Islet of Langerhans (tissue), 1 donor: ENCODE measurements around the gene ID2.

Source experiments
- FAIRE-seq: peaks from one replicate; lab custom pipeline; 2011; peaks lifted over from hg19 to GRCh38; lab: Jason Lieb, UNC

Gene ID2

DNA sequence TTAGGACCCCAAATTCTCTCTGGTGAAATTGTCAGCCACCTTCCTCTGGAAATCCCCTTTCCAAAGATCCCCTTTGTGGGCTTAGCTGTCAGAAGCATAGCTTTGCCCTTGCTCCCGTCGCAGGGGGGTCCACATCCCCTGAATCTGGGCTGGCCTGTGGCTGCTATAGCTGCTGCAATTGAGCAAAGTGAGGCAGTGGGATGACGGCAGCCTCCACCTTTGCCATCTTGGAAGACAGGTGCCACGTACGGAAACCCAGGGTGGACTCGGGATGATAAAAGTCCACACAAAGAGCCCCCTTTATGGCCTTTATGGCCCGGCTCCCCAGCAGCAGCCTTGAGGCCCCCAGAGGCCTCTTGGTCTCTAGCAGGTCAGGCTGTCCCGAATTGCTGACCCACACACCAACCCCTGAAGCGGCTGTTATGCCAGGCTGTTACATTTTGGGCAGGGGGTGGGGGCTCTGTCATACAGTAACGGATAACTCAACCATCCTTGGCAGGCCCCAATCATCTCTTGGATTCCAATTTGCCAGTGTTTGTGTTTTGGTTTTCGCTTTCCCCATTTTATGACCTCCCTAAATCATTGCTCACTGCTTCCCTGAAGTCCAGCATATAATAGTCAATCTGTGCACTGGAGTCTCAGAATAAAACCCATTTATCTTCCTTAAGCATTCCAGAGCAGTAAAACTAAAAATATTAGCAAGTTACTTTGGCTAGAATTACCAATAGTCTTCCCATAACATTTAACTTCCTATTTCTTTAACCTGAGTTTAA lies 33.2 kb upstream of the ID2 start:
- no peak for FAIRE-seq

- no peak for FAIRE-seq
These were observed 32.1 kb upstream of the ID2 start for GRCh38 chr2:8649718-8650117.

DNA sequence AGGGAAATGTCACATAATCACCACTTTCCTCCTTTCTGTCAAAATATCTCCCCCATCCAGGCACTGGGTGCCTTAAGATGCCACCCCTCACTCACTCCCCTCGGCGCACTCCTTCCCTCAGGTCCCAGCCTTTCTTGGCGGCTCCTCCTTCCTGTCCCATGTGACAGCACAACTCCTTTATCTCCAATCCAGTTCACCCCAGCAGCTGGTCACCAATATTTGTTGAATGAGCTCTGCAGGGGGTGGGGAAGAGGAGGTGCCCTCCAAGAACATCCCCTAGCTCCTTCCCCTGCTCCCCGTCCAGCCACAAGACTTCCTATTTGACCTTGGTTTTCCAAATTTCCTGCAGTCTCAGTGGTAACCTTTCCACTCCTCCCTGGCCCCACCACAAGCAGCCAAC lies 31.6 kb upstream of the ID2 start:
- no peak for FAIRE-seq

DNA sequence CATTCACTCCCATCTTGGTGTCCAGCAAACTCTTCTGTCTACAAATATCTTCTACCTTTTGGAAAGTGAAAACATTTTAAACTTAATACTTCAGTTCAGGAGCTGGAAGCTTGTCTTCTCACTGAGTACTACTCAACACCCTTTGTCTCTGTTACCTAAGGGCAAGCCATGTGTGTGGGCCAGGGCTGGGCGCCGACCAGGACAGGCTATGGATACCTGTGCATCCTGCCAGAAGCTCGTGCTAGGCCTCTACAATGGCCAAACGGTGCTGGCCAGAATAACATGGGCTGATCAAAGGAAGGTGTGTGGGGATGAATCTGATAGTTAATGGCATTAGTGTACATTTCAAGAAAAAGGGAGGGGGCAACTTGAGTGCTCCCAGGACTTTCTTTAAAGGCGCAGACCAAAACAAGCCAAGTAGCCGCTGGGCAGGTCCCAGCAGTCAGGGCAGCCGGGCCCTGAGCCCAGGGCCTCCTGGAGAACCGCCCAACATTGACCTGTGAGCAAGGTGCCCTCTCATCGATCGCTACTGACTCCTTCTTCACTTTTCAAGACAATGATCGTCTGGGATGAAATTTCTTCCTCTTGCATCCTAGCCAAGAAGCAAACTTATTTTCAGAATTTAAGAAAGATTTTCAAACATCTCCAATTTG lies 29.0 kb upstream of the ID2 start:
- no peak for FAIRE-seq

- FAIRE-seq = no peak
These were observed 28.4 kb upstream of the ID2 start for GRCh38 chr2:8653485-8653884.

DNA sequence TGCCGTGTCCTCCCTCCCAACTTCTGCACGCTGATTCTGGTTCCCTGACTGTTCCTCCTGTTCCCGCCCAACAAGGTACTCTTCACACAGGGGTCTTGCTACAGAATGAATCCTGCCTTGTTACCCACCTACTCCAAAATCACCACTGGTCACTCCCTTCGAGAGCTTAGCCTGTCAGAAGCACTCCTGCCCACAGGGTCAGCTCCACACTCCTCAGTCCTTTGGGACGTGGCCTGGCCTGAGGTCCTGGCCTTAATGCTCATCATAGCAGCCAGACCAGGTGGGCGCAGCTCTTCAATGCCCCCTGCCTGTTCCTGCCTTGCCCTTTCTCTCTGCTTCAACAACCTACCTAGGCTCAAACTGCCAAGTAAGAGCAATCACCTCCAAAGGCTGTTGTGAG lies 27.8 kb upstream of the ID2 start:
- no peak for FAIRE-seq

- FAIRE-seq = no peak
These were observed 27.4 kb upstream of the ID2 start for GRCh38 chr2:8654483-8654882.

DNA sequence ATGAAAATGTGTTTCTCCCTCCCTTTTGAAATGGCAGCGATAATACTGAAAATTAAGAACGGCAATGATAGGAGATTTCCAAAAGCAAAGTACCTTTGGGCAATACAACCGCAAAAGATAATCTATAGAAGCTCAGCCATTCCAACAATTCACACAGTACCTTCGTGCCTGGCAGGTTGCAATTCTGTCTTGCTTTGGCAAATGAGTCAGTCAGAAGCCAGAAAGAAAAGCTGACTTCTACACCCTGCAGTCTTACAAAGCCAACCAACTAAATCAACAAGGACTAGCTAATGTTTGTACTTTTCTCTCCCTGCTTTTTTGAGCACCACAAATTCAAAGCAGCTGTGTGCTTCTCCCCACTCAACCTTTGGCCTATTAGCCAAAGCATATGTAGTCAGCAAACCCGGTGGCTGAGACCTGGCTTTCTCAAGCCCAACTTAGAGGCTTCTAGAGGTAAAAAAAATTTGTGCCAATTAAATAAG lies 25.7 kb upstream of the ID2 start:
- FAIRE-seq = peak; percentile 72

GRCh38 chr2:8656811-8657210 lies 25.0 kb upstream of the ID2 start:
- no peak for FAIRE-seq

DNA sequence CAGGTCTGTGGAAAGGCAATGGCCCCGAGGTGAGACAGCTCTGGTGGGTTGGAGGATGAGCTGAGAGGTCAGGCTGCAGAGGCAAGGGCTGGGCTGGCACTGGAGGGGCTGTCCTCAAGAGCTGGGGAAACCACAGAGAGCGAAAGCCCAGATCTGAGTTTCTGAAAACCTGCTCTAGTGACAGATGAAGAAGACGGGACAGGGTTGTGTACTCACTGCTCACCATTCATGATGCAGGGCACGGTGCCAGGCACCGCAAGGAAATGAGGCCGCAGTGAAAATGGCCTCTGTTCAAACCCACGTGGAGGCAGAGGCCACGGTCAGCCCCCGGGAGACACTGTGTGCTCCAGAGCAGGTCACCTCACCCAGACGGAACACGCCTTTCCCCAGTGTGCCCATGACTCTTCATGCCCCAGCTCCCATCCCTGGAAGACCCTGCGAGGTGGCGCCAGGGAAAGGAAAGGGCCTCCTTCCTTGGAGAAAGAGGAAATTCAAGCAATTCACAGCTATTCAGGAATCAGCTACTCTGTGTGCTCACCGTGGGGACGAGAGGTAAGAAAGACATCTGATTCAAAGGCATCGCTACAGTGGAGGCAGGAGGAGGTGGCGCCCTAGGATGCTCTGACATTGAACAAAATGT lies 24.3 kb upstream of the ID2 start:
- FAIRE-seq = no peak

- no peak for FAIRE-seq
These were observed 23.6 kb upstream of the ID2 start for GRCh38 chr2:8658064-8658862.

- no peak for FAIRE-seq
These were observed 22.6 kb upstream of the ID2 start for GRCh38 chr2:8659092-8659734.

DNA sequence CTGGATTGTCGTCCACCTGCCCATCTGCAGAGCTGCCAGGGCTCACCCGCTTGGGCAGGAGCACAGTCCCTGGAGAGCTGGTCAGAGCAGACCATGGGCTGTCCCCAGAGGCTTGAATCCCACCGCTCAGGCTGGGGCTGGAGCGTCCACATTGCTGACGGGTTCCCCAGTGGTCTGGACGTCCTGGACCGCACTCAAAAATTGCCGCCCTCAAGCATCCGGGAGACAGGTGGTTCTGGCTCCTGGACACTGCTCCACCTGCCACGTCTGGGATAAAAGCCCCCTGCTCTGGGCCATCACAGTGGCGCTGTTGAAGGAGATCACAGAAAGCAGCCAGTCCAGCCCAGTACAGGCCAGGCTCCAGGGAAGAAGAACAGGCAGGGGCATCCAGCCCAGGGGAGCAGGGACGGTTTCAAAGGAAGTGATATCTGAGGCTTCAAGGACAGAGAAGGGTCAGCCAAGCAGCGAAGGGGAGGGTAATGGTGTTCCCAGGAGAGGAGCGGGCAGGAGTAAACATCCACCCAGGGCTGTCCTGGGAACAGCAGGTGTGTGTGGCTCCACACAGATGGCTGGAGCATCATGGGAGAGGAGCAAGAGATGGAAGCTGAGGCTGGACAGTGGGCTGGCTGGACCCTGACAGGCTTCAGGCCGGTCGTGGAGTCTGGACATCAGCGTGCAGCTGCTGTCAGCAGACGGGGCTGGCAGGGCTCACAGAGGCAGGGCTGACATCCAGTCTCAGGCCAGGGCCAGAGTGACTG lies 21.9 kb upstream of the ID2 start:
- FAIRE-seq = no peak

DNA sequence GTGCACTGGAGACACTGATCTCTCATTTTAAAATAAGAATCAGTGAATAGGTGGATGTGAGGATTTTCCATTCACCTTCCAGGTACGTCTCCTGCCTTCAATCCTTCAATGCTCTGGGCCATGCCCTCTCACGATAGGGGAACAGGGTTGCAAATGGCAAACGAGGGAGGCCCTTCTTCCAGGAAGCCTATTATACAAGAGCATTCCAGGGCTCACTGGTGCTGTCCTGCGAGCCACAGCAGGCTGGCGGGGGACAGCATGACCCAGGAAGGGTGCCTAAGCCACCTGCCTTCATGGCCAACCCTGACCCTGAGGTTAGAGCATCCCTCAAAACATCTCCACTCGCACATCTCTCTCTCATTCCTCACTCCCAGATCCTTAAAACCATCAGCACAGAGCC lies 20.6 kb upstream of the ID2 start:
- no peak for FAIRE-seq

GRCh38 chr2:8661736-8662135 lies 20.1 kb upstream of the ID2 start:
- no peak for FAIRE-seq

DNA sequence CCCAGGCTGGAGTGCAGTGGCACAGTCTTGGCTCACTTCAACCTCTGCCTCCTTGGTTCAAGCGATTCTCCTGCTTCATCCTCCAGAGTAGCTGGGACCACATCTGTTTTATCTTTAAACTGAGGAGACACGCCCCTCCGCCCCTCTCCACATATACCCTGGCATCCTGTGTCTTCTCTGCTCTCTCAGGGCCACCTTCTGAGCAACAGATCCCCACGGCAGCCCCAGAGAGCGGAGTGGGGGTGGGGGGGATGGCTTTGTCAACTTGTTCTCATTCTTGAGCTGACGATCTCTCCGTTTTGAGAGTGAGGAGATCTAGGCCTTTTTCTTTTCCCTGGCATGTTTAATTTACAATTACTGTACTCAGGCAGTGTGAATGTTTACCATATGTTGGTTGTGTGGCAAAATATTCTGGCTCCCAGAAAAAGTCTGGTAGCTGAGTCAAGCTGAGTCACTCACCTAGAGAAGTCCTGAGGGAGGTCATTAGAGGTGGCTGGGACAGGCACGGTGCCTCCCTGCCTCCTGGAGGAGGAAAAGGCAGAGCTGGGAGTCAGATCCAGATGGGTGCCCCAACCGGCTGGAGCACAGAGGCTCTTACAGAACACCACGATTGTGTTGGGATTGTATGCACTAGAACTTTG lies 19.5 kb upstream of the ID2 start:
- FAIRE-seq = peak; percentile 76

- FAIRE-seq = no peak
These were observed 17.9 kb upstream of the ID2 start for GRCh38 chr2:8663997-8664396.

- no peak for FAIRE-seq
These were observed 15.3 kb upstream of the ID2 start for GRCh38 chr2:8666581-8666980.

- FAIRE-seq = no peak
These were observed 13.9 kb upstream of the ID2 start for GRCh38 chr2:8667896-8668512.

GRCh38 chr2:8669157-8669817 lies 12.6 kb upstream of the ID2 start:
- FAIRE-seq = no peak
